Stimulated activated CD4-positive, alpha-beta T cell treated with anti-CD3 and anti-CD28 coated beads, Interleukin-1b, Interleukin-23, amount 100 ng/mL, for 4 hours (primary cell): ENCODE results near the gene CISH.

ENCODE experiments used
- DNase-seq, 2 donors: peaks; one replicate each; pipeline ENCODE4 v3.0.0-alpha.2; 2020; ENCODE audit warnings: low read depth in 2 of 2

The CISH gene

DNA sequence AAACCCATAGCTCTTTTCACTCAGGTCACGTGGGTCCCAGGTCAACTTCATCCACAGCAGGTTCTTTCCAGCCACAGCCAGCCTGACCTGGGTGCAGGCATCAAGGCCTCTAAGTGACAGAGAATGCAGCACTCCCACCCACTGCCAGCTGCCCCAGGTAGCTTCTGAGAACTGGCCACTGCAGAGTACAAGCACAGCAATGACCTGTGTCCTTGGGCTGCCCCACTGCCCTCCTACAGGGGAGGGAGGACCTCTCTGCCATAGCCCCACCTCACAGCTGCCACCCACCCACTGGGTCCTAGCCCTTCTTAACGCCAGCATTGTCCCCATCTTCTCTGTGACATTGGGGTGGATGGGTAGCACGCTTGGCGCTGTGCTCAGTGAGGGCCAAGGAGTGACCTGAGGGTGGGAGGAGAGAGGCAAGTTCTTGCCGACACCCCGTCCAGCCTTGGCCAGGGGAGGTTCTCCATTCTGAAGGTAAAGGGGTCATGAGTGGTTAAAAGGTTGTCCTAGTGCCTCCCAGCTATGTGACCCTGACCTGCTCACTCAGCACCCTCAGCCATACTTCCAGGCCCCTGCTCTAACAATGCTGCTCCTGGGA, 12.4 kb downstream of the CISH start:
- DNase-seq: no peak

DNA sequence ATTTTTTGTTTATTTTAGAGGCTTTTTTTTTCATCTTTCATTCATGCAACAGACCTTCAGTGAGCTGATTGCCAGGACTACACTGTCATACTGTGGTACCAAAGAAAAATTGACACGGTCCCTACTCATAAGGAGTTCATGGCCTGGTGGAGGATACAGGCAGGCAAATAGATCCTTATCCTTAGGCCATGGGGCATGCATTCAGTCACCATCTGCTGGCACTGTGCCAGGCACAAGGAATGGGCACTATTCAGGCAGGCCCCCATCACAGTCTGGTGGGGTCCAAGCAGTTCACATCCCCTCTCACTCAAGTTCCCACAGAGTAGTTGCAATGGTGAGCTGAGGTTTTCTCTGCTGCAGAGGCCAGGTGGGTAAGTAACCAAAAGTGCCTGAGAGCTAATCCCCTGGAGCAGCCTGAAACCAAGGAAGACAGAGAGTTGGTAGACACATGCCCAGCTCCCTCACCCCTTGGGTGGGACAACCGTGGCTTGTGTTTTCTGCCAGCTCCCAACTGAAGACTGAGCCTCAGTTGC, 17.3 kb downstream of the CISH start:
- DNase-seq: no peak

DNA sequence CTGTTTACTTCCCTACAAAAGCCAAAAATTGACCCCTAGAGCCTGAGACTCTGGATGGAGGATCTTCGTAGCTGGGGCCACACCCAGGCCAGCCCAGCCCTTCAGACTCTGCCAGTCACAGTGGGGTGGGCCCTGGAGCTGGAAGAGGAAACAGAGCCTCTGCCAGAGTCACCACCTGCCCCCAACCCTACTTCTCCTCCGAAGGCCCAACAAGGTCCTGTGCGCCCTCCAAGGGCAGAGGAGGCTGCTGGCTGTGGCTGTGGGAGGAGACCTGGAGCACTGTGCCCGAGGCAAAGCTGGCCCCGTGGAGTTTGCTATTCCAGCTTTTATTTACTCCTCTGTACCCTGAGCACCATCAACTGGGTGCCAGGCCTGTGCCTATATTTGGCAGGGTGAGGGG, 19.0 kb downstream of the CISH start:
- no peak for DNase-seq

DNA sequence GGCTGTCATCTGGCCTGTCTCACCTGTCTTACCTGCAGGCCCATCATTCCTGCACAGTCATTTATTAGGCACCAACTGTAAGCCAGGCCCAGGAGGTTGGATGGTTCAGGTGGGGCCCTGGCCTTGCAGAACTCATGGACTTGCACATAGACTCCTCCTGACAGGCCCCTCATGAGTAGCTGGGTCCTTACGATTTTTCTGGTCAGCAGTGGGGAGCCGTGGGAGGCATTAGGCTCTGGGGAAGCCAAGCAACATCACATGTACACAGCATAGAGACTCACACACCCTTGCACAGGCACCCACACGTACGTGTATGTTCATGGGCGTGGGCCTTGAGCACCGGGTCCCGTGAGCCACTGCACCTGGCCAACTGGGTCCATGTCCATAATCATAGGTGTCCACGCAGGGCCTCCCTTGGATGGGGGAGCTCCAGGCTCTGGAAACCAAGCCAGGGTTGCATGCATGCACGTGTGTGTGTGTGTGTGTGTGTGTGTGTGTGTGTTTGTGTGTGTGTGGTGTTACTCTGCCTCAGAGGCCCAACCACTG, 20.3 kb downstream of the CISH start:
- no peak for DNase-seq

DNA sequence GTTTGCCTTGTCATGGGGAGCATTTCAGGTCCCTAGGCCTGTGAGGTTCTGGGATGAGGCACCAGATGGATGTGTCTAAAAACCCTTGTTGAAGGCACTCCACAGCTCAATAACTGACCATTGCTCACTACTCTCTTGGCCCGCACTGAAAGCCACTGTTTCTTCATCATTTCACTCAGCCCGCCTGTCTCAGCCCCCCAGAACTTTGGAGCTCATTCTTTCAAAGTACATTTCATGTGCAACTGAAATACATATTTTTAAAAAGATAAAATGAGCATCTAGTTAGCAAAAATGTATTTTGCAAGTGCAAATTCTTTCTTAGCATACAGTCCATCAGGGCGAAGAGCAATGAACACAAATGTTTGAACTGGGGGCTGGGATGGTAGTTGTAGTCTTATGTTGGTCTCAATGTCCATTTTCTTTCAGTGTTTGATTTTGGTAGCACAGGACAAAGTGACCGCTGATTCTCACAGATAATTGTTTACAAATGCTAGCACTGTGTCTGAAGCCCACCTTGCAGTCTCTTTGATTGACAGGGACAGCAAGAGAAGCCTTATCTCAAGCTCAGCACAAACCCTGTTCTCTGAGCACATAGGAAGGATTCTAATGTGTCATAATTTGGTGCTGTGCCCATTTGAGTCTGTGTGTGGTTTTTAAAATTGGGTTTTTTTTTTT, 22.7 kb downstream of the CISH start:
- DNase-seq: no peak

DNA sequence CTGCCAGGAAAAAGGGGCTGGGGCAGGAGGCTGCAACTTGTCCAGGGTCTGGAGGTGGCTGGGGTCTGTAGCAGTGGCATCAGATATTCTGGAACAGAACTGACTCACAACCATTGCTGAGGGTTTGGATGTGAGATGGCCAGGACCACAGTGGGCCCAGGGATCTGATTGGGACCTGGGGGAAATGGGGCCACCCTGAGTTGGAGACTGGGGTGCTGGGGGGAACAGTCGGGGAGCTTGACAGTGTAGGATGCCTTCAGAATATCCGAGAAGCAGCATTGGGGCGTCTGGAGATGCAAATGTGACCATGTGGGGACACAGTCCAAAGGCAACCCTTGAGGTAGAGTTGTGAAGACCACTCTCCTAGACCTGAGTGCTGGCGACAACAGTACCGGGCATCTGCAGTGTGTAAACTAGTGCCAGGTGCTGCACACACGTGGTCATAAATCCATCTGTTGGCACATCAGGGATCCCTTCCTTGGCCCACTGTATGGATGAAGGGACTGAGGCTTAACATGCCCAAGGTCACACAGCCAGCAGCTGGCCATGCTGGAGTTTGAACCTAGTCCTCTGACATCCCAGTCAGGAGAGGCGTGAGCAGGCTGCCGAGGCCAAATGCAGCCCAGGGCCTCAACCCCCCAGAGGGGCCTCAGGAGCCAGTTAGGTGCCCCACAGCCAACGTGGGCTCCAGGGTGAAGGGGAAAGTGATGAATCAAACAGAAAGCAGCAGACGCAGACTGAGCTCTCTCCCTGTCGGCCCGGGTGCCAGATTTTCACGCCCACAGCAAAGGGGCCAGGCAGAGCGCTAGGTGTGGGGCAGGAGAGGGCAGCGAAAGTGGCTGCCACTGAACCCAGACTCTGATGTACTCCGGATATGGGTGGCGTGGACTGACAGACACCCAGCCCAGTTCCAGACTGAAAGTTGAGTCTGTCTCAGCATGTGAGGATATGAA, 23.5 kb downstream of the CISH start:
- DNase-seq: peak in 1 of 2 donors; percentile 74

DNA sequence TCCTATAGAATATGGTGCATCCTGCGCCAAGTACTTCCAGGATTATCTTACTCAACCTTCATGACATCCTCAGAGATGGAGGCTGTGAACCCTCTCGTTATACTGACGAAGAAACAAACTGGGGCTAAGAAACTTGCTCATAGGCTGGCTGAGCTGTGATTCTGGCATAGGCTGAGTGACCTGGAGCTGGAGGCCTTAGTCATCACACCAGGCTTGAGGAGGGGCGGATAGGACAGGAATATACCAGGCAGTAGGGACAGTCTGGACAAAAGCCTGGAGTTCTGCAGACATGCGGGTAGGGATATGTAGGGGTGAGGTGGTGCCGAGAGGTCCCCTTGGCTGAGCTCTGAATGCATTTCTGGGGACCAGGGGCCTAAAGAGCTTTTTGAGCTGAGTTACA, 24.2 kb downstream of the CISH start:
- no peak for DNase-seq

DNA sequence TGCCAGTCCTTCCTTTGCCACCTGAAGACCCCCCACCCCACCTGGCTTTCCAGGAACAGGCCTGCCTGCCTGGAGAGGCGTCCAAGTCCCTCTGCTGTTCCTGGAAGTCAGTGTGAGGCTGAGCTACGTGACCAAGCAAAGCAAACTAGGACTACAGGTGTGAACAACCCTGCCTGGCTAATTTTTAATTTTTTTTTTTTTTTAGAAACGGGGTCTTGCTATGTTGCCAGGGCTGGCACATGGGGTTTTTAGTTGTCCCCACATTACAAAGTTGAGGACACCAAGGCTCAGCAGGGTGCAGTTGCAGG, 24.9 kb downstream of the CISH start:
- no peak for DNase-seq

DNA sequence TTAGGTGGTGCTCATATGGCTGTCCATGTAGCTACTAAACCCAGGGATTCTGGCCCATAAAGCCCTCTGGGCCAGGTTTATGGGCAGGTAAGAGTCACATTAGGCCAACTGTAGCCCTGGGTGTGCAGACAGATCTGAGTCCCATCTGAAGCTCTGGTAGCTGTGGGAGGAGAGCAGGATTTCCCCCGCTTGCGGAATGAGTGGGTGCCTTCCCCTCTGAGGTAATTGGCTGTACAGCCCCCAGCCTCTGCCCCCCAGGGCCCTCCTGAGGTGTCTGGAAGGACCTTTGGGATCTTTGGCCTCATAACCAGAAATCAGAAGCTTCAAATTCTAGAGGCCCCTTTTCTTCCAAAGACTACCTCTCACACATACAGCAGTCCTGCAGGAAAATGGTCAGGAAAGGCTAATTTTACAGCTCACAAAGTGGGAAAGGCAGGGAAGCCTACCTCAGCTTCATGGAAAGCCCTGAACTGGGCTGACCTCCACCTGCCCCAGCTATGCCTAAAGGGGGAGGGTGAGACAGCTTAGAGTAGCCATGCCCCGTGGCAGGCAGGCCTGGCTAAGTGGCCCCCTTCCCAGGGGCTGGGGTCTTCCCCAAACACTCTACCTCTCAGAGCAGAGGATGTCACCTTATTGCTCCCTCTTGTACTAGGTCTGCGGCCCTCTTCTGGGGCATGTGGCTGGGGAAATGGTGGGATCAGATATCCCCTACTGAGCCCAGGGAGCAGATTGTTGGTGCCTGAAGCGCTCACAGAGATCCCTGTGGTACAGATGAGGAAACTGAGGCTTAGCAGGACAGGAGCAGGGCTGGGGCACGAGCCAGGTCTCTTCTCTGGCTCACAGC, 25.4 kb downstream of the CISH start:
- DNase-seq: no peak

DNA sequence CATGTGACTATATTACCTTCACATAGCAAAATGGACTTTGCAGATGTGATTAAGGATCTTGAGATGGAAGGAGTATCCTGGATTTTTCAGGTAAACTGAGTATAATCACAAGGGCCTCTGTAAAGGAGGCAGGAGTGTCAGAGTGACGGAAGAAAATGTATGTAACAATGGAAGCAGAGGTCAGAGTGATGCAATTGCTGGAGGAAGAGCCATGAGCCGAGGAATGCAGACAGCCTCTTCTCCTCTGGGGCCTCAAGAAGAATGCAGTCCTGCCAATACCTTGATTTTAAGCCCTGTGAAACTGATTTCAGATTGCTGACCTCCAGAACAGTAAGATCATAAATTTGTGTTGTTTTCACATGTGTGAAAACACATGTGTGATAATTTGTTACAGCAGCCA, 27.2 kb downstream of the CISH start:
- DNase-seq: no peak

DNA sequence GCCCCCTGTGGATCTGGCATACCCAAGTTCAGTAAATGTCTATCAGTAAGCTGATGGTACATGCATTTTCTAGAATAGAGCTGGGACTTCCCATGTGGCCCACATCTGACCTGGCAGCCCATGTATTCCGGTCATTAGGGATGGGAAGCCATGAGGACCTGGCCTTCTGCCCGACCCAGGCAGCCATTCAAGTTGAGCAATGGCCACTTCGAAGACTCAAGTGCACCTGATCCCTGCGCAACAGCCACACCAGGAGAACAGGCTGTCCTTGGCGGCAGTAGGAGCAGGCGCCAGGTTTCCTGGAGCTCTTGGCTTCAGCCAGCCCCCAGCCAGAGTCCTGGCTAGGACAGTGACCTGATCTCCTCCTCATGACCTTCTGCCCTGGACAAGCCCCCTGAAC, 27.7 kb downstream of the CISH start:
- DNase-seq: no peak

DNA sequence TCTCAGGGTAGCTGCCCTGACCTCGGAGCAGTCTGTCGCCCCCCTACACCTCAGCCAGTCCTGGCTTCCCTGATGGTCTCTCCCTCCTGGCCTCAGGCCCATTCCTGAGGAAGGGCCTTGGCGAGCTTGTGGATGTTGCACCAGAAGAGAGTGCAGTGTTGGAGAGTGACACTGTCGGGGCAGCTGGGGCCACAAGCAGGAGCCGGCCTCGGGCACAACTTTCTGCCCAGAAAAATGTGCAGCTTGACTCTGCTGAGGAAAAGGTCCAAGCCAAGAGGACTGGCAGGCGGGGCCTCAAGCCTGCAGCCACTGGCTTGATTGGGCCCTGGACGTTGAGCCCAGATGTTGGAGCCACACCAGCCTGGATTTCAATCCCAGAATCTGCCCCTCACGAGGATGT, 29.5 kb downstream of the CISH start:
- DNase-seq: no peak

DNA sequence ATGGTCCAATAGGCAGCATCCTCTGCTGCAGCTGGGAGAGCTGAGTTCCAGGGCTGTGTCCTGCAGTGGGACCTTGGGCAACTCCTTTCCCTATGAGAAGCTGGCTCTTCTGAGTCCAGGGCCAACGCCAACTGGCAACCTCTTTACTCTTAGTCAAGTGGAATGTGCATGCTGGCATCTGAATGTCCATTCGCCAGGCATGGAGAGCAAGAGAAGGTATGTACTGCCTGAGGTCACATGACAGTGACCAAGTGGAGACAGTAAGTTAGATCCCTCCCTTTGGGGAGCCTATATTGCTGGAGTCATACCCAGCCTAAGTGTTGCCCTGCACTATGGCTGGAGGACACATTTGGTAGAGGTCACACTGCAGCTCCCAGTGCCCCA, 30.1 kb downstream of the CISH start:
- no peak for DNase-seq

DNA sequence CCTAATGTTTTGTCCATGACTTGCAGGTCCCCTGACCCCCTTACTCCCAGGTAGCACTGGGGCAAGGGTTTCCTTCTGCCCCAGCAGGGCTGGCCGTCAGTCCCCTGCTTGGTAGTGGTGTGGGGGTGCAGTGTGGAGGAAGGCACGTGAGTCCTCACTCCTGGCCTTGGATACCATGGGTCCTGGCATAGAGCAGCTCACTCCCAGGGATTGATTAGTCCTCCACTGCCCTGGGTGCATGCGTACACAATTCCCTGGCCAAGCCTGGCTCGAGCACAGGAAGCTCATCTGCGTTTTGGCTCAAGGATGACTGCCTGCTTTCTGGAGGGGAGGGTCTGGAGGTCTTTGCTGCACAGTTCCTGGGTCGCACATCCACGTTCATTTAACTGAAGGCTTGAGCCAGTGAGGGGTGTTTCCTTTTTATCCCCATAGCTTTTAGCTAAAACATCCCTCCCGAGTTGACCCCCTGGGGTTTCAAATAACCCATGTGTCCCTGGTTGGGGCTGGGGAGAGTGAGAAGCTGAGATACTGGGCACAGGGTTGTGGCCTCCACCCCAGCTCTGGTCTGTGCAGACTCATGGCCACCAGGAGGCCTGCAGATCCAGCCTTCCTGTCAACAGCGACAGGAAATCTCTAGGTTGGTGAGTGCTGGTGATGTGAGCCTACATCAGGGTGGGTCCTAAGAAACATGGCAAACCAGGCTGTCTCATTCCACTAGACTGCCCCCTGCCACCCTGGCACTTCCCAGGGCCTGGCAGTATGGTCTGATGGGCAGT, 30.7 kb downstream of the CISH start:
- no peak for DNase-seq

DNA sequence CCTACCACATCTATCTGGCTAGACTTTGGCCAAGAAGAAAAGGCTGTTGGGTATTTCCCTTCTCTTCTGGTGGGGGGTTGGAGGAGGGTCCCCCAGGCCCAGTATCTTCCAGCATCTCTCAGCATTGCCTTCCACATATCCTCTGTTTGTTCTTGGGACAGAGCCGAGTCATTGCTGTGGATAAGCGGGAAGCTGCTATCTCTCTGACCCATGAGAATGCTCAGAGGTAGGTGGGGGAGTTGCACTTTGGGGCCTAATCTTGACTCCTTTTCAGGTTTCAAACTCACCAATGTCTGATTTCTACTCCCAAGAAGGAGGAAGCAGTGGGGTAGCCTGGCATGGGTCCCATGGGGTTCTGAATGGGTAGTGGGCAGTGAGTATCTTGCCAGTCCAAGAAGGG, 34.2 kb downstream of the CISH start:
- DNase-seq: no peak

DNA sequence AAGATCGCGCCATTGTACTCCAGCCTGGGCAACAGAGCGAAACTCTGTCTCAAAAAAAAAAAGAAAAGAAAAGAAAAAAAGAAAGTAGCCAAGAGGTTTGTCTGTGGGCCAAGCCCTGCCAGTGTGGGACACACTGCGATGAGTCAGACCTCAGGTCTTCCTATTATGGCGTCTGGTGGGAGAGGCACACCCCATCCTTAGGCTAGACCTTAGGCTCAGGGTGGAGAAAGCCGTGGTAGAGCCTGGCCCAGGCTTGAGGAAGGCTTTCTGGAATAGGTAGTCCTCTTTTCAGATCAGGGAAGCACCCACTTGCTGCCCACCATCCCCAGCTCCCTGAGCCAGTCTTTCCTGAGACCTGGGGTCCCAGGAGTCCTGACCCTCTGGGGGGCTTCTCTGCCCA, 36.2 kb downstream of the CISH start:
- no peak for DNase-seq

DNA sequence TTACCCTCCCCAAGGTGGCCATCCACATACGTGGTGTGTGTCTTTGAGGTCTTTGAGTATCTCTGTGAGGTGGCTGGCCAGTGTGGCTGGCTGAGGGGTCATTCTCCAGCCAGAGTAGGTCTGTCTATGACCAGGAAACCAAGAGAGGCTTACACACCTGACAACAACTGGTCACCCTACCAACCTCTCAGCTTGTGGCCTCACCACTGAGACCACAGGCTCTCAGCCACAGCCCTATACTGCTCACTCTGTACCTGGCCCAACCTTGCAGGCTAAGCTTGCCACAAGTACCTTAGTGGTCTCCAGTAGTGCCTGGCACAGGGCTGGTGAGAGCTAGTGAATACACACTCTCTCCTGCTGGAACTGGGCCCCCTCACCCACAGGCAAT, 37.1 kb downstream of the CISH start:
- DNase-seq: no peak

DNA sequence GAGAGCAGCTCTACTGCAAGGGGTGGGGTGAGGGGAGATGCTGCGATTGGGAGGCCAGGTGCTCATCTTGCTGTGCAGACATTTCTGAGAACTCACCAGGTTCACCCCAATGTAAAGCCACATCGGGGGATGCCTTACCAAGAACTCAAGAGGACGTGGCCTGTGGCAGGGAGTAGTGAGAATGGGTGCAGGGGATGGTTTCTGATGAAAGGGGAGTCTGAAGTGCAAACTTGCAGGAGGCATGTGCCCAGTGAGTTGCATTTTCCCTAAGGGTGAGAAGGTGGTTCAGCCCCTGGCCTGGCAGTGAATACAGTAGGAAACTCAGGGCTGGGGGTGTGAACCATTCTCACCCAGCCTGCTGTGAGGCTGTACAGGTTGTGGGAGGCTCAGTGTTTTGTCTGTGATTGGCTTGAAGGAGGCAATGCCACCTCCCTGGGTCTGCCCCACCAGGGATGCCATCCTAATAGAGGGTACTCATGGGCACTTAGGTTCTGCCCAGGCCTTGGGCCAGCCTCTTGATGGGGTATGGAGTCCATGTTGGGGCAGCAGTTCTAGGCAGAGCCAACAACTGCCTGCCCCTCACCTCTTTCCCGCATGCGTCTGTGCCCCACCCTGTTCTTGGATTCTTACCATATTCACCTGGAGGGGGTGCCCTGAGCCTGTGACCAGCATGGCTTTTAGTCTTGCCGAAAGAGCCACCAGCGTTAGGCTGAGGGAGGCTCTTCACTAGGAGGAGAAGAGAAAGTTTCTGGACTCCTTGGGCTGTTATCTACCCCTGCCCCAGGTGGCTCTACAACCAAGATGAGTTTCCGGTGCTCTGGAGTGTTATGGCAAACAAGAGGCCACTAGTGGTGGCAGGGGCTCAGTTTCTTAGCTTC, 37.8 kb downstream of the CISH start:
- DNase-seq: peak; percentile 43 to 64

DNA sequence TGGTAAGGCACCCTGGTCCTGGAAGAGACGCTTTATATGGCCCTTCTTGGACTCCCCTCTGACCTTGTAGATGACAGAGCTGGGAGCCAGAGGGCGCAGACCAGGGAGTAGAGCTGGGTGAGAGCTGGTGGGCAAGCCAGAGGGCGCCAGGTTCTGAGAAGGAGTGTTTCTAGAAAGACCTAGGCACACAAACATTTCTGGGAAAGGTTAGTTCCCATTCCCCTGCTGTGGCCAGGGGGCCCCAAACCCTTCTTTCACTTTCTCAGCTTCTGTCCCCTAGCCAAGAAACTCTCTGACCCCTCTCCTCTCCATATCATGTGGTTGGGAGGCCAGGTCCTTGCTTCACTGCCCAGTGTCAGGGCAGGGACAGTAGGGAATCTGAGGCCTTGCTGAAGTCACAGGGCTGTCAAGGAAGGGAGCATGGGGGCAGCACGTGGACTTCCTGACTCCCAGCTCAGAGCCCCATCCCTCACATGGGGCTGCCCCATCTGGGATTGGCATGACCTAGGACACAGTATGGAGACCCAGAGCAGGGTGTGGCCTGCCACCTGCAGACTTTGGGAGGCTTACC, 38.7 kb downstream of the CISH start:
- DNase-seq: peak in 1 of 2 donors; percentile 40
